Embryonic facial prominence (tissue), 1 donor: Measurements from ENCODE around the gene STX12.
"Not testable (repeated sequence)": the region's sequence is repeated elsewhere in the genome, so short reads cannot be mapped to it uniquely, and the experiment has no call there.

Experiments
- DNase-seq: peaks from one replicate; pipeline ENCODE4 v3.0.0-alpha.2; 2016; ENCODE audit errors: extremely low spot score

Gene STX12

DNA sequence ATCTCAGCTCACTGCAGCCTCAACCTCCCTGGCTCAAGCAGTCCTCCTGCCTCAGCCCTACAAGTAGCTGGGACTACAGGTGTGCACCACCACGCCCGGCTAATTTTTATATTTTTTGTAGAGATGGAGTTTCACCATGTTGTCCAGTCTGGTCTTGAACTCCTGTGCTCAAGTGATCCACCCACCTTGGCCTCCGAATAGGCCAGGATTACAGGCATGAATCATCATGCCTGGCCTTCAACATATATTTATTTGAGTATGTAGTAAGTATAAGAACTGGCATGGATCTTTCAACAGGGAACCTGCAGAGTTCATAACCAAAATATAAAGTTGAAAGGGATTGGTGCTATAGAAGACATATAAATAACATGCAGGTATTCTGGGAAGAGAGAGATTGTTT is 2.3 kb downstream of the STX12 start:
- not testable (repeated sequence) for DNase-seq

DNA sequence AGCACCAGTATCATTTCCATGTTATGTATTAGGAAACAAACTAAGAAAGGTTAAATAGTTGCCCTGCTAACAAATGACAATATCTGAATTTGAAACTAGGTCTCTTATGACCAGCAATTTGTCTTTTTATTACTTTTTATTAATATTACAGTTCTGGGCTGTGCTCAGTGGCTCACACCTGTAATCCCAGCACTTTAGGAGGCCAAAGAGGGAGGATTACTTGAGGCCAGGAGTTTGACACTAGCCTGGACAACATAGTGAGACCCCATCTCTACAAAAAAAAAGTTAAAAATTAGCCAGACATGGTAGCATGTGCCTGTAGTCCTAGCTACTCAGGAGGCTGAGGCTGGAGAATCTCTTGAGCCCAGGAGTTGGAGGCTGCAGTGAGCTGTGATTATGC is 3.3 kb downstream of the STX12 start:
- DNase-seq, result not testable (repeated sequence)

DNA sequence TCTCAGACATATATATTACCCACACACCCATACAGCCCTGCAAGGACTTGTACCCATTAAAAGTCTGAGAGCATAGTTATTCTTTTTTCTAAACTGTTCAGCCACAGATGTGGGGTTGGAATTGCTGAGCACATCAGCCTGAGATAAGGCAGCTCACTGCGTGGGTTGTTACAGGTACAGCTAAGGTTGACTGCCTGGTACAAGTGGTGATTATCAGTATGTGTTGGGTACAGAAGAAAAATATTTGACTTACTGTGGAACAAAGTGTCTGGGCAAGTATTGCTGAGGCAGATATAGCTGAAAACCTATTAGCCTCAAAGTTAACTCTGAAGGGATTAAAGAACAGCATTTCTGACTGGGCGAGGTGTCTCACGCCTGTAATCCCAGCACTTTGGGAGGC is 5.0 kb downstream of the STX12 start:
- no peak for DNase-seq

DNA sequence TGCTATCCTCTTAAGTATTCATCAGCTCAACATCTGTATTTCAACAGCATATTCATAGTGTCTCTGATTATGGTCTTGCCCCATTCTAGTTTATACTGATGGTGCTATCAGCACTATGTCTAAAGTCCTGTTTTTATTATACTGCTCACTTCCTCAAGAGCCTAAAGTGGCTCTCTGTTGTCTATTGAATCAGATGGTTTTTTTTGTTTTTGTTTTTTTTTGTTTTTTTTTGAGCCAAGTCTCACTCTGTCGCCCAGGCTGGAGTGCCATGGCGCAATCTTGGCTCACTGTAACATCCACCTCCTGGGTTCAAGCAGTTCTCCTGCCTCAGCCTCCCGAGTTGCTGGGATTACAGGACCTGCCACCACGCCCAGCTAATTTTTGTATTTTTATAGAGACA is 6.1 kb downstream of the STX12 start:
- no peak for DNase-seq

DNA sequence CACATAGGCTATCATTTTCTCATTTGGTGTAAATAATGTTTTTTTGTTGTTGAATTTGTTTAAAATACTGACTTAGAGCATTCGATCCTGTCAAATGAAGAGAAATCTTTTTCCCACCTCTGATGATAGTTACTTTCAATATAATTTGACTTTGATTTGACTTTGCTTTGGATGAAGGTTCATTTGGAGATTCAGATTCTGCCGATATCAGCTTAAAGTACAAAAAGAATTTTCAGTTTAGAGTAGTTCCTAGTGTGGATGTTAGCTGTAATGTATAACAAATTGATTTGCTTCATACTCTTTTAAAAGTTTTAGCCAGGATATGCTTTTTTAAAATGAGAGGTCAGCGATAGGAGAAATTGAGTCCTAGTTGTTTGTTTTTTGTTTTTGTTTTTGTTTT is 9.9 kb downstream of the STX12 start:
- DNase-seq, result no peak

DNA sequence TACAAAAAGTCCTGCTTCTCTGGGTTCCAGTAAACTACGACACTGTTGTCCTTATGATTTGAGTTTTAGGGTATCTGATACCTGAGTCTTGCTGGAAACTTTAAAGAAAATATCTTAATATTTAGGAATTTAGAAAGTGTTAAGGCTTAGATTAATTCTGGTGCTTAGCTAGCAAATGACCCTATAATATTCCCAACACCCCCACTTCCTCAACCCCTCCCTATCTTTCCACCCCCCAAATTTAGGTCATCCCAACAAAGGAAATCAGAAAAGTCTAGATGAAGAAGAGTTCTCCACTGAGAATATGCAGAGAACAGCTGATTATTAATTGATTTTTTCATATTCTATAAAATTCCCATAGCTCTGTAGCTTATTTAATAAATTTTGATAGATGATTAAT is 11.7 kb downstream of the STX12 start:
- no peak for DNase-seq

DNA sequence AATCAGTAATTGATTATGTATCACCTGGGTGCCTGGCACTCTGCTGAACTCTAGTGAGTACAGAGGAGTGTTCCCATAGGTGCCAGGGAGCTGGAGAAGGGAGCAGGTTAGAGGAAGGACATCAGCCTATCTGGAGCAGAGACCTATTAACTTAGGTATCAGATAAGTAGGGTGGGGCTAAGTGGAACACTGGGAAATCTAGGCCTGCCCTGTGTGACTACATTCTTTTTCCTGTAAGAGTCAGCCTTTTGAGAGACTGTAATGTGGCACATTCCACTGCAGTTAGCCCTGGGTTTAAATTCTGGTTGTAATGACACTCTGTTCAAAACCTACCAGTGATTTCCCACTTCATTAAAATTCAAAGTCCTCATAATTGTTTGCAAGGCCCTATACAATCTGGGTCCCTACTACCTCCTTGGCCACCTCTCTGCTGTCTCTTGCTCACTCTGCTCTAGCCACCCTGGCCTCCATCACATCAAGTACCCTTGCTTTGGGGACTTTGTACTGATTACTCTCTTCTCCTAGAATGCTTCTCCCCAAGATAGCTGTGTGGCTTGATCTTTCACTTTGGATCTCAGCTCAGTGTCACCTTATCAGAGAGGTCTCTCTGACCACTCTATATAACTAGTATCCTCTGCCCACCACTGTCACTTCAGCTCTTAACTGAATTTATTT is 12.9 kb downstream of the STX12 start:
- no peak for DNase-seq

DNA sequence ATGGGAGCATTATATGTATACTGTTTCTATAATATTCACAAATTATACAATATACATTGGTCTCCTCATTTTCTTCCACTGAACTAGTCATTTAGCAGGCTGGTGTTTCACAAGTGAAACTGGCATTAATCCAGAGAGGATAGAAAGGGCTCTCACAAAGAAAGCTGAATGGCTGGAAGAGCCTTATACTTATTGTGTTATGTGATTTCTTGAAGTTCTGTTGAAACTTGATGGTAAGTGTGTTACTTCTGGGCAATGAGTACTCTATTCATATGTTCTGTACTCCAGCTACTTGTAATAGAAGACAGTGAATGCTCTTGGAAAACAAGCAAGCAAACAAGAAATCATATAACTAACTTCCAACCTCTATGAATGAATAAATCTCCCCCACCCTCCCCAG is 14.9 kb downstream of the STX12 start:
- DNase-seq, result no peak

DNA sequence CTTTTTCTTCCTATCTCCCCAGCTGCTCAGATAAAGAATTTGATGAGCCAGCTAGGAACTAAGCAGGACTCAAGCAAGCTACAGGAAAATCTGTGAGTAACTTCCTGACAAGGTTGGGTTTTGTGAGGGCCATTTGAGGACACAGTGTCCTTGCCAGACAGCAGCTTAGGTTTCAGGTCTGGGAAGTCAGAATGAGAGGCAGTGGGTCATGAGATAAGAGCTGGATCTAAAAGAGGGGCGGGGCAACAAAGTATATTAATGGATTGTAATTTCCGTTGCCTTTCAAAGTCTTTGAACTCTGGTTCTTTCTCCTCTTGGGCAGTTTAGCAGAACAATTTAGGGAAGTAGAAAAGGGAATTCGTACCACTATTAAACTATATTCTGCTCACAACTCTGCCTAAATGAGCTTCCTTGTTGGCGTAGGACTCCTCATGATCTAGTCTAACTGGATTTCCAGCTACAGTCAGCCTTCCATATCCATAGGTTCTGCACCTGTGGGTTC is 16.6 kb downstream of the STX12 start:
- DNase-seq, result no peak

DNA sequence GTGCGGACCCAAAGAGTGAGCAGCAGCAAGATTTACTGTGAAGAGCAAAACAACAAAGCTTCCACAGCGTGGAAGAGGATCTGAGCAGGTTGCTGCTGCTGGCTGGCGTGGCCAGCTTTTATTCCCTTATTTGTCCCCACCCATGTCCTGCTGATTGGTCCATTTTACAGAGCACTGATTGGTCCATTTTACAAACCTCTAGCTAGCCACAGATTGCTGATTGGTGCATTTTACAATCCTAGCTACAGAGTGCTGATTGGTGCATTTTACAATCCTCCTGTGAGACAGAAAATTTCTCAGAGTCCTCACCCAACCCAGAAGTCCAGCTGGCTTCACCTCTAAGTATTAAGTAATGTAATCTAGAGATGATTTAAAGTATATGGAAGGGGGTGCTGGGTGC is 17.3 kb downstream of the STX12 start:
- not testable (repeated sequence) for DNase-seq

DNA sequence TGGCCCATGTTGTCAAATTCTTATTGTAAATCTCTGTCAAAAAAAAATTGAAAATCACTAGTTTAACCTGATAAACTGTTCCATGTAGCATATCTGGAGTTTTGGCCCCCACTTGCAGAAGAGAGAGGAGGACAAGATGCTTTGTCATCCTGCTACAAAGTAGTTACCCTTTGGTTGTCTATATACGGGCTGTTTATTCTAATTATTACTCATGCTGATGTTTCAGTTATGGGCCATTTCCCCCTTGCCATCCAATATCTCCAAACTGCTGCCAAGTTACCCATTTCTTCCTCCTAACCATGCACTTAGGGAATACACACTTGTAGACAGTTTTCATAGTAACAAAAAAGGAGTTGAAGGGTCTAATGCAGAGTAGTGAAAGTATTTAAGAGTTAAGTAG is 22.6 kb downstream of the STX12 start:
- DNase-seq, result no peak

DNA sequence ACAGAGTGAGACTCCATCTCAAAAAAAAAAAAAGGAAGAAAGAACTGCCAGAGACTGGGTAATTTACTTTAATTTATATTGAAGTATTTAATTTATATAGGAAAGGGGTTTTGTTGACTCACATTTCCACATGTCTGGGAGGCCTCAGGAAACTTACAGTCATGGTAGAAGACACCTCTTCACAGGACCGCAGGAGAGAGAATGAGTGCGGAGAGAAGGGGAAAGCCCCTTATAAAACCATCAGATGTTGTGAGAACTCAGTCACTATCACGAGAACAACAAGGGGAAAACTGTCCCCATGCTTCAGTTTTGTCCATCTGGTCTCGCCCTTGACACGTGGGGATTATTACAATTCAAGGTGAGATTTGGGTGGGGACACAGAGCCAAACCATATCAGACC is 31.8 kb downstream of the STX12 start:
- DNase-seq, result no peak

DNA sequence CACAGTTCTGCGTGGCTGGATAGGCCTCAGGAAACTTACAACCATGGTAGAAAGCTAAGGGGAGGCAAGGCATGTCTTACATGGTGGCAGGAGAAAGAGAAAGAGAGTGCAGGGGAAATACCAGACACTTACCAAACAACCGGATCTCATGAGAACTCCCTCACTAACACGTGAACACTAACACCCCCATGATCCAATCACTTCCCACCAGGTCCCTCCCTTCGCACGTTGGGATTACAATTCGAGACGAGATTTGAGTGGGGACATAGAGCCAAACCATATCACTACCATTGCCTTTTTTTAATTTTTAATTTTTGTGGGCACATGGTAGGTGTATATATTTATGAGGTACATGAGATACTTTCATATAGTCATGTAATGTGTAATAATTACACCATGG is 33.7 kb downstream of the STX12 start:
- no peak for DNase-seq

DNA sequence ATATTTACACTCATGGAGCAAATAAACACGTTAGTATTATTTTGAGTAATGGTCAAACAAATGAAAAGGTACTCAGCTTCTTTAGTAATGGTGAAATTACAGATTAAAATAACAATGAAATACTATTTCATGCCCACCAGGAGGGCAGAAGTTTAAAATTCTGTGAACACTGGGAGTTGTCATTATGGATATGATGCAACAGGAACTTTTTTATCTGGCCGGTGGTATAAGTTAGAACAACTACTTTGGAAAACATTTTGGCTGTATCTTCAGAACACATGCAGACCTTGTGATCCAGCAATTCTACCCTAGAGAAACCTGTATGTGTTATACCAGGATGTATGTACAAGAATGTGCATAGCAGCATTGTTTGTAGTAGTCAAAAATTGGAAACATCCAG is 34.4 kb downstream of the STX12 start:
- DNase-seq, result no peak

DNA sequence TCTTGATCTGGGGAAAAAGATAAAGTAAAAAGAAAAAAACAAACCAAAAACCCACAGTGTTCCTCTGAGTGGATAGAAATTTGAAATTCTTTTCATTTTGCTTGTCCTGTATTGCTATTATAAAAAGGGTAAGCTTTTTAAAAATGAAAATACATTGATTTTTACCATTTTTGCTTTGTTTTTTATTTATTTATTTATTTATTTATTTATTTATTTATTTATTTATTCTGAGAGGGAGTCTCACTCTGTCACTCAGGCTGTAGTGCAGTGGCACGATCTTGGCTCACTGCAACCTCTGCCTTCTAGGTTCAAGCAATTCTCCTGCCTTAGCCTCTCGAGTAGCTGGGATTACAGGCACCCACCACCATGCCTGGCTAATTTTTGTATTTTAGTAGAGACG is 35.1 kb downstream of the STX12 start:
- DNase-seq, result not testable (repeated sequence)

DNA sequence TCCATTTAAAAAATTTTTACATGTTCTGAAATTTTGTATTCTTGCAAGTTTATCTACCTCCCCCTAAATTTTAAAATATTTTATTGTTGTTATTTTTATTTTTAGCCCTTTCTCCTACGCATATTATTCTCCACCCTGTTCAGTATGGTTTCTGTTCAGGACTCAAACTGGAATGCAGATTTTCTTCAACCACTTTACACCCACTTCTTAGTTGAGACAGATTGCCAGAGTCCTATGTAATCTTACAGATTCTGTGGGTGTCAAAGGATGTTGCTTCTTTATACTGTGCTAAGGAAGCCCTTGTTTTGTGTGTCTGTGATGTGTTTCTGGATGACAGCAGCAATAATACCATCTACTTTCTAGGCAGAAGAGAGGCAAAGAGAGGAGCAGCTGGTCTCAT is 36.9 kb downstream of the STX12 start:
- DNase-seq, result no peak

DNA sequence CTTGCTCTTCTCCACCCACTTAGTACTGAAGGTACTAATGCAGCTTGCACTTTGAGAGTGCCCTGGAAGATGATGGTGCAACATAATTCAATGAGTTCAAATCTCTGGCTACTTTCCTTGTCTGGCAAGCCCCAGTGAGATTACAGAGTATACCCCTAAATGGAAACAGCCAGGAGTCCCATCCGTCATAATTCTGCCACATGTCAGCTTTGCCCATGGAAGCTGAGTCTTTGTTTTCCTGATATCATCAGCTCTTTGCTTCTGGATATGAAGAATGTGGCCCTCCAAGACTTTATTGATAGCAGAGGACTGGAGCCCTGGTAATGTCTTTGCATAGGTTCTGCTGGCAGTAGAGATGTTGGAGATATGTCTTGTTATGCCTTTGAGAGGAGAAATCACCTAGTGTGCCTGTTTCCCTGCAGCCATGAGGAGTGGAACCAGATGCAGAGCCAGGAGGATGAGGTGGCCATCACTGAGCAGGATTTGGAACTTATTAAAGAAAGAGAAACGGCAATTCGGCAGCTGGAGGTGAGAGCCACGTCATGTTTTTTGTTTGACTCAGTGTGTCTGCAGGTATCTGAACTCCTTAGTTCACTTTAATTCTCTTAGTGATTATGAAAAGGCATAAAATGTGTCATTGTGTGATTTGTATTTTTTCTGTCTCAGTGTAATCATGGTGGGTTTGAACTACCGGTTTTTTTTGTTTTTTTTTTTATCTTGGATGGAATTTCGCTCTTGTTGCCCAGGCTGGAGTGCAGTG is 38.9 kb downstream of the STX12 start:
- DNase-seq, result no peak

DNA sequence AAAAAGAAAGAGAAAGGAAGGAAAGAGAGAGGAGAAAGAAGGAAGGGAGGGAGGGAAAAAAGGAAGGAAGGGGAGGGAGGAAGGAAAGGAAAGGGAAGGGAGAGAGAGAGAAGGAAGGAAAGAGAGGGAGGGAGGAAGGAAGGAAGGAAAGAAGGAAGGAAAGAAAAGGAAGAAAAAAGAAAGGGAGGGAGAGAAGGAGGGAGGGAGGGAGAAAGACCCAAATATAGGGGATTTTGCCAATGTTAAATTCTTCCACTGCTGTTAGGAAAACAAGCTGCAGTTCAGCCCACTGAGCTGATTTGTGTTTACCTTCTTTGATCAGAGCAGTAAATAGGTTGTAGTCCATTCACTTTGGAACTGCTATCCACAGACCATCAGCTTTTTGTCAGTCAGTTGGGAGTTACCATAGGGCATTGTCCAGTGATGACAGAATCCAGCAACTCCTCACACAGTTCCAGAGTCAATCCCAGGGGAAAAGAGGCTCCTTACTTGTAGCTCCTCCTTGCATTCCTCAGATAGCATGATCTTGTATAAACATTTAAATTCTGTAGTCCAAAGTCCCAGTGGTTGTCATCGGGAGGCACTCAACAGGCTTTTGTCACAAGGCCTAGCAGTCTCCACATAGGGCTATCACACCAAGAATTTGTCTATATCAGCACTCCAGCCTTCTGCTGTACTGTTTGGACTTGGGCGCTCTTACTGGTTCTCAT is 44.1 kb downstream of the STX12 start:
- no peak for DNase-seq

DNA sequence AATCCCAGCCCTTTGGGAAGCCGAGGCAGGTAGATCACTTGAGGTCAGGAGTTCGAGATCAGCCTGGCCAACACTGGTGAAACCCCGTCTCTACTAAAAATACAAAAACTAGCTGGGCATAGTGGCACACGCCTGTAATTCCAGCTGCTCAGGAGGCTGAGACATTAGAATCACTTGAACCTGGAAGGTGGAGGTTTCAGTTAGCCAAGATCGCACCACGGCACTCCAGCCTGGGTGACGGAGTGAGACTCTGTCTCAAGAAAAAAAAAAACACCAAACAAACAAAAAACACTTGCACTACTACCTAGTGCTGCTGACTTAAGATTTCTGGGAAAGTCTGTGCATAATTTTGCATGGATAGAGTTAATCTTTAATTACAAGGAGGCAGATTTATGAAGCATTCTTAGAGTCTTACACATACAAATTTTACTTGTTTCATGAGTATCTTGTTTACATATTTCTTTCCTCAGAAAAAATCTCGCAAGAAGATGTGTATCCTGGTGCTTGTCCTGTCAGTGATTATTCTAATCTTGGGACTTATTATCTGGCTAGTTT is 48.8 kb downstream of the STX12 start:
- DNase-seq, result no peak

DNA sequence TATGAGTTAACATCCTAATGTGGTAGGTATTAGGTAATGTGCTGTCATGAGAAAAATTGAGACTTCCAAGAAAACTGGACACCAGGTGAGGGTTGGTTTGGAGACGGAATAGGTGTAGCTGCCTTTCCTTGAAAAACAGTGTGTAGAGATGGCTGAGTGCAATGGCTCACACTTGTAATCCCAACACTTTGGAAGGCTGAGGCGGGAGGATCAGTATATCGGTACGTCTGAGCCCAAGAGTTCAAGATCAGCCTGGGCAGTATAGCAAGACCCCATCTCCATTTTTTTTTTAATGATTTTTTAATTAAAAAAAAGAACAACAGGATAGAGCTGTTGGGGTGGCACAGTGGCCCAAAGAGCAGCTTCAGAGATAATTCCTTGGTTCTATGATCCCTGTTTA is 50.8 kb downstream of the STX12 start:
- no peak for DNase-seq

DNA sequence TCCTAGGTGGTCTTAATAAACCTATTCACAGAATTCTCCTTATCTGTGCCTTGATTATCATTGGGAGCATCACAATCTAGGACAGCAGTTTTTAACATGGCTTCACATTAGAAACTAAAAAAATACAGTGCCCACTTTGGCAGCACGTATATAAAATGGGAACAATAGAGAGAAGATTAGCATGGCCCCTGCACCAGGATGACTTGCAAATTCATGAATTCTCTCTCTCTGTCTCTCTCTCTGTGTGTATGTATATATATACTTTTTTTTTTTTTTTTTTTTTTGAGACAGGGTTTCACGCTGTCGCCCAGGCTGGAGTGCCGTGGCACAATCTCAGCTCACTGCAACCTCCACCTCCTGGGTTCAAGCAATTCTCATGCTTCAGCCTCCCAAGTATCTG is 51.4 kb downstream of the STX12 start:
- DNase-seq, result no peak

DNA sequence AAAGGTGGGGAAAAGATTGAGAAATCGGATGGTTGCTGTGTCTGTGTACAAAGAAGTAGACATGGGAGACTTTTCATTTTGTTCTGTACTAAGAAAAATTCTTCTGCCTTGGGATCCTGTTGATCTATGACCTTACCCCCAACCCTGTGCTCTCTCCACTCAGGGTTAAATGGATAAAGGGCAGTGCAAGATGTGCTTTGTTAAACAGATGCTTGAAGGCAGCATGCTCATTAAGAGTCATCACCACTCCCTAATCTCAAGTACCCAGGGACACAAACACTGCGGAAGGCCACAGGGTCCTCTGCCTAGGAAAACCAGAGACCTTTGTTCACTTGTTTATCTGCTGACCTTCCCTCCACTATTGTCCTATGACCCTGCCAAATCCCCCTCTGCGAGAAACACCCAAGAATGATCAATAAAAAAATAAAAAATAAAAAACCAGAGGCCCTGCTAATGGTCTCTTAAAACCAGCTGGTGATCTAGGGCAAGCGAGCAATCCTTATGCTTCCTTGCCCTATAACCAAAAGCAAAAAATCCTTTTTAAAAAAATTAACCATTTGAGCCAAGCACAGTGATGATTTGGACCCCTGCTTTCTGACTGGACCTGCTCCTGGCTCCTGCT is 56.4 kb downstream of the STX12 start:
- DNase-seq, result not testable (repeated sequence)
